ENCODE measurements around the gene ACP3.
A peak's percentile ranks its signal among the peaks of the same experiment; 100 is the strongest.
"Not testable (repeated sequence)": the region's sequence is repeated elsewhere in the genome, so short reads cannot be mapped to it uniquely, and the experiment has no call there.

Gene ACP3

GRCh38 chr3:132368515-132368914, 51.3 kb downstream of the ACP3 start:
- DNase-seq, result no peak

GRCh38 chr3:132368962-132369361, 51.8 kb downstream of the ACP3 start:
- DNase-seq, result no peak

GRCh38 chr3:132376945-132377354, 59.7 kb downstream of the ACP3 start:
- DNase-seq, result not testable (repeated sequence)

GRCh38 chr3:132378048-132378762, 61.0 kb downstream of the ACP3 start:
- DNase-seq, result no peak

GRCh38 chr3:132378846-132379245, 61.6 kb downstream of the ACP3 start:
- DNase-seq, result no peak

GRCh38 chr3:132380920-132381319, 63.7 kb downstream of the ACP3 start:
- DNase-seq, result no peak

GRCh38 chr3:132381348-132381944, 64.2 kb downstream of the ACP3 start:
- no peak for DNase-seq

GRCh38 chr3:132382267-132382666, 65.1 kb downstream of the ACP3 start:
- no peak for DNase-seq

- DNase-seq, result no peak
These were observed 65.5 kb downstream of the ACP3 start for GRCh38 chr3:132382688-132383194.

GRCh38 chr3:132386259-132386658, 69.1 kb downstream of the ACP3 start:
- DNase-seq, result no peak

- not testable (repeated sequence) for DNase-seq
These were observed 75.5 kb downstream of the ACP3 start for GRCh38 chr3:132392675-132393074.

- DNase-seq, result peak; percentile 30
These were observed 77.1 kb downstream of the ACP3 start for GRCh38 chr3:132394320-132394719.

- DNase-seq, result no peak
These were observed 77.9 kb downstream of the ACP3 start for GRCh38 chr3:132395126-132395525.

GRCh38 chr3:132396255-132396654, 79.0 kb downstream of the ACP3 start:
- DNase-seq, result no peak

GRCh38 chr3:132396776-132397175, 79.6 kb downstream of the ACP3 start:
- not testable (repeated sequence) for DNase-seq

- peak; percentile 62 for DNase-seq
These were observed 82.1 kb downstream of the ACP3 start for GRCh38 chr3:132399054-132399929.

- no peak for DNase-seq
These were observed 84.0 kb downstream of the ACP3 start for GRCh38 chr3:132401255-132401654.

GRCh38 chr3:132404276-132404675, 87.1 kb downstream of the ACP3 start:
- DNase-seq, result no peak

GRCh38 chr3:132405188-132405587, 88.0 kb downstream of the ACP3 start:
- DNase-seq, result no peak

GRCh38 chr3:132405609-132406299, 88.5 kb downstream of the ACP3 start:
- DNase-seq, result no peak

- no peak for DNase-seq
These were observed 89.4 kb downstream of the ACP3 start for GRCh38 chr3:132406587-132406986.

GRCh38 chr3:132407025-132407424, 89.8 kb downstream of the ACP3 start:
- no peak for DNase-seq
